IPS-NIHi11 (cell line): ENCODE measurements around the gene CNTNAP2.

Experiments
- DNase-seq: peaks from one replicate; pipeline ENCODE4 v3.0.0; 2012; ENCODE audit warnings: mixed read lengths, low spot score

Gene CNTNAP2

GRCh38 chr7:146606628-146607027, 490.0 kb downstream of the CNTNAP2 start:
- DNase-seq: no peak

GRCh38 chr7:146619641-146620040, 503.0 kb downstream of the CNTNAP2 start:
- no peak for DNase-seq

GRCh38 chr7:146626912-146627311, 510.3 kb downstream of the CNTNAP2 start:
- no peak for DNase-seq

- DNase-seq: peak; percentile 10
These were observed 518.8 kb downstream of the CNTNAP2 start for GRCh38 chr7:146635205-146636032.

- no peak for DNase-seq
These were observed 519.4 kb downstream of the CNTNAP2 start for GRCh38 chr7:146636033-146636356.

- DNase-seq: no peak
These were observed 520.0 kb downstream of the CNTNAP2 start for GRCh38 chr7:146636581-146636980.

- DNase-seq: no peak
These were observed 522.7 kb downstream of the CNTNAP2 start for GRCh38 chr7:146639291-146639690.

GRCh38 chr7:146641491-146641890, 524.9 kb downstream of the CNTNAP2 start:
- no peak for DNase-seq

GRCh38 chr7:146645383-146645976, 528.9 kb downstream of the CNTNAP2 start:
- DNase-seq: no peak

GRCh38 chr7:146647445-146647844, 530.8 kb downstream of the CNTNAP2 start:
- no peak for DNase-seq

GRCh38 chr7:146652176-146652575, 535.6 kb downstream of the CNTNAP2 start:
- no peak for DNase-seq

GRCh38 chr7:146654048-146654447, 537.4 kb downstream of the CNTNAP2 start:
- peak; percentile 11 for DNase-seq

- no peak for DNase-seq
These were observed 539.6 kb downstream of the CNTNAP2 start for GRCh38 chr7:146655928-146656797.

- DNase-seq: no peak
These were observed 540.4 kb downstream of the CNTNAP2 start for GRCh38 chr7:146656988-146657387.

- no peak for DNase-seq
These were observed 542.0 kb downstream of the CNTNAP2 start for GRCh38 chr7:146658604-146659003.

GRCh38 chr7:146659732-146660131, 543.1 kb downstream of the CNTNAP2 start:
- DNase-seq: no peak

GRCh38 chr7:146660839-146661238, 544.2 kb downstream of the CNTNAP2 start:
- no peak for DNase-seq

- no peak for DNase-seq
These were observed 544.8 kb downstream of the CNTNAP2 start for GRCh38 chr7:146661435-146661834.

- no peak for DNase-seq
These were observed 545.3 kb downstream of the CNTNAP2 start for GRCh38 chr7:146661929-146662328.

- DNase-seq: no peak
These were observed 548.4 kb downstream of the CNTNAP2 start for GRCh38 chr7:146665023-146665422.

GRCh38 chr7:146670532-146670931, 553.9 kb downstream of the CNTNAP2 start:
- peak; percentile 9 for DNase-seq

- DNase-seq: no peak
These were observed 564.9 kb downstream of the CNTNAP2 start for GRCh38 chr7:146681487-146681886.

GRCh38 chr7:146683439-146683838, 566.8 kb downstream of the CNTNAP2 start:
- no peak for DNase-seq
